GM12865 (cell line): ENCODE measurements around the gene CDKL4.
A peak's percentile ranks its signal among the peaks of the same experiment; 100 is the strongest.
"Not testable (repeated sequence)": the region's sequence is repeated elsewhere in the genome, so short reads cannot be mapped to it uniquely, and the experiment has no call there.

Experiments used
- DNase-seq: peaks from one replicate; pipeline ENCODE4 v3.0.0; 2010; ENCODE audit warnings: low read depth
- H3K4me3 ChIP-seq: 2 replicates; pipeline ENCODE4 v1.5.1; 2011; ENCODE audit warnings: mild to moderate bottlenecking, low read depth, low read length, control low read depth
- CTCF ChIP-seq: IDR thresholded peaks from 2 replicates; pipeline ENCODE4 v1.5.1; 2011; ENCODE audit warnings: low read length, control low read depth, low read depth, inconsistent platforms; ENCODE audit not compliant: insufficient read depth; ENCODE audit errors: missing control alignments

Gene CDKL4

GRCh38 chr2:39203382-39203781 lies 40.4 kb downstream of the CDKL4 start:
- no peak for DNase-seq
- no peak for TF ChIP-seq CTCF
- no peak overlapping the region for H3K4me3 ChIP-seq

GRCh38 chr2:39202639-39203369 lies 41.0 kb downstream of the CDKL4 start:
- TF ChIP-seq CTCF, result no peak
- H3K4me3 ChIP-seq, result no peak overlapping the region
- peak; percentile 16 for DNase-seq

- not testable (repeated sequence) for H3K4me3 ChIP-seq, DNase-seq
Observed at GRCh38 chr2:39197003-39197402, 46.8 kb downstream of the CDKL4 start.

- TF ChIP-seq CTCF, result no peak
- DNase-seq, result no peak
- no peak overlapping the region for H3K4me3 ChIP-seq
Observed at GRCh38 chr2:39194686-39195085, 49.1 kb downstream of the CDKL4 start.

- TF ChIP-seq CTCF, result no peak
- no peak overlapping the region for H3K4me3 ChIP-seq
- DNase-seq, result peak; percentile 11
Observed at GRCh38 chr2:39188960-39189494, 54.7 kb downstream of the CDKL4 start.

- TF ChIP-seq CTCF, result no peak
- DNase-seq, result no peak
- no peak overlapping the region for H3K4me3 ChIP-seq
Observed at GRCh38 chr2:39183673-39184072, 60.1 kb downstream of the CDKL4 start.

GRCh38 chr2:39181297-39181696 lies 62.5 kb downstream of the CDKL4 start:
- no peak for TF ChIP-seq CTCF
- DNase-seq, result no peak
- H3K4me3 ChIP-seq, result no peak overlapping the region
